Measurements from ENCODE around the gene RAB5A.
"Not testable (repeated sequence)": the region's sequence is repeated elsewhere in the genome, so short reads cannot be mapped to it uniquely, and the experiment has no call there.

RAB5A gene

DNA sequence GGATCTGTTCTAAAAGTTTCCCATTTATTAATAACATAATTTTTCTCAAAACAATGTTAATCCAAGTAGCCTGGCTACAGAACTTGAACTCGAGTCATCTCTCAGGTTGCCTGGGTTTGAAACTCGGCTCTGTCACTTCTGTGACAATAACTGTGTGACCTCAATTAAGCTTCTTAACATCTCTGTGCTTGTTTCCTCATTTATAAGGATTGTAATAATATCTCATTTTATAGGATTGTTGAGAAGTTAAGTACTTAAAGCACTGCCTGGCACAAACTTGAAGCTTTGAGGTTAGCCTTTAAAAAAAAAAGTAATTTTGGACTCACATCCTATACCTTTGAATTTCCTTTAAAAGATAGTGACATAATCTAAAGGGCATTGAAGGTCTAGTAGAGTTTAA lies 3.4 kb downstream of the RAB5A start:
- DNase-seq: no peak

DNA sequence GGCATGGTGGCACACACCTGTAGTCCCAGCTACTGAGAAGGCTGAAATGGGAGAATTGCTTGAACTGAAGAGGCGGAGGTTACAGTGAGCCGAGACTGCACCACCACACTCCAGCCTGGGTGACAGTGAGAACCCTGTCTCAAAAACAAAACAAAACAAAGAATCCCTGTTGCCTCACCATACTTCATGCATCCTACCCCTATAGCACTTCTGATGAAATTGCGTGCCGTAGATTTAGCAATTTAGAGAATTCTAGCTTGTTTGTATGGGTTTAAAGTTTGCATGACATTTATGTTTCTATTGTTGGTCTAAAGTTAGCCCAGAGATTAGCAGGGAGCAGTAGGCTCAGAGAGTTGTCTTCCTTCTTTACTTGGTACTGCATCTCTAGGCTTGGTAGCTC lies 7.8 kb downstream of the RAB5A start:
- no peak for DNase-seq

DNA sequence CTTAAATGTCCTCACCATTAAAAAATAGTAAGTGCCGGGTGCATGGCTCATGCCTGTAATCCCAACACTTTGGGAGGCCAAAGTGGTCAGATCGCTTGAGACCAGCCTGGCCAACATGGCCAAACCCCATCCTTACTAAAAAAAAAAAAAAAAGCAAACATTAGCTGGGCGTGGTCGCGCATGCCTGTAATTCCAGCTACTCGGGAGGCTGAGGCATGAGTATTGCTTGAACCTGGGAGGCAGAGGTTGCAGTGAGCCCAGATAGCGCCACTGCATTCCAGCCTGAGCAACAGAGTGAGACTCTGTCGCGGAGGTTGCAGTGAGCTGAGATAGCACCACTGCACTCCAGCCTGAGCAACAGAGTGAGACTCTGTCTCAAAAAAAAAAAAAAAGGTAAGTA lies 10.5 kb downstream of the RAB5A start:
- not testable (repeated sequence) for DNase-seq

DNA sequence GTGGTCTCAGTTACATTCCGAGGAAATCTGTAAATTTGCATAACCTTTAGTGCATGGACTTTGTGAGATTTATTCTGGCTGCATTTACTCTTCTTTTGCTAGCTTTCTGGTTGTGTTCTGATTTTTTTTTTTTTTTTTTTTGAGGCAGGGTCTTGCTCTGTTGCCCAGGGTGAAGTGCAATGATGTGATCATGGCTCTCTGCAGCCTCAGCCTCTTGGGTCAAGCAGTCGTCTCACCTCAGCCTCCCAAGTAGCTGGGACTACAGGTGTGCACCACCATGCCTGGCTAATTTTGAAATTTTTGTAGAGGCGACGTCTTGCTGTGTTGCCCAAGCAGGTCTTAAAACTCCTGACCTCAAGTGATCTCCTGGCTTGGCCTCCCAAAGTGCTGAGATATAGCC lies 12.6 kb downstream of the RAB5A start:
- DNase-seq: no peak

DNA sequence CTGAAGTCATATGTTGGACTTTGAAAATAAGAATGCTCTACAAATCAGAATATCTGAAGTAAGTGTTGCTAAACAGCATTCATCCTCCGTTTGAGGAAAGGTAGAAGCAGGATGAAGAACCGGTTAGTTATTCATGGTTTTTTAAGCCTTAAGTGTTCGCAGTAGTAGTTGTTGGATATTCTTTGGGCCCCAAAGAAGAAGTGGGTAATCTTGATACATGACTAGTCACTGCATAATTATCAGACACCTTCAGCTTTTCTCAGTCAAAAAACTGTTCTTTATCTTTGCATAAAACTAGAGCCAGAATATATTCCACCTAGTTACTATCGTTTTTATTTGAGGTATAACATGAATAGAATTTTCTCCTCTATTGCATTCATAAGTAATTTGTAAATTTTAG lies 13.8 kb downstream of the RAB5A start:
- DNase-seq: no peak

DNA sequence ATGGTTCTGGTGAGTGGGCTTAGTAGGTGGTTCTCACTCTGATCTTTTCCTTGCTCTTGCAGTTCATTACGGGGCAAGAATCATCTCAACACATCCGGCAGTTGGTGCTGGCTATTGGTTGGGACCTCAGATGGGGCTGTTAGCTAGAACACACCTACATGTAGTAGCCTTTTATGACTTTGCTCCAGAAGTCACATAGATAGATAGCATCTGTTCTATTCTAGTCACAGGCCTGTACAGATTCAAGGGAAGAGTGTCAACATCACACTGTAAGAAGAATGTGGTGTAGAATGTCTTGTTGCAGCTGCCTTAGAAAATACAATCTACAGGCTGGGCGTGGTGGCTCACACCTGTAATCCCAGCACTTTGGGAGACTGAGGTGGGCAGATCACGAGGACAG lies 15.1 kb downstream of the RAB5A start:
- no peak for DNase-seq

DNA sequence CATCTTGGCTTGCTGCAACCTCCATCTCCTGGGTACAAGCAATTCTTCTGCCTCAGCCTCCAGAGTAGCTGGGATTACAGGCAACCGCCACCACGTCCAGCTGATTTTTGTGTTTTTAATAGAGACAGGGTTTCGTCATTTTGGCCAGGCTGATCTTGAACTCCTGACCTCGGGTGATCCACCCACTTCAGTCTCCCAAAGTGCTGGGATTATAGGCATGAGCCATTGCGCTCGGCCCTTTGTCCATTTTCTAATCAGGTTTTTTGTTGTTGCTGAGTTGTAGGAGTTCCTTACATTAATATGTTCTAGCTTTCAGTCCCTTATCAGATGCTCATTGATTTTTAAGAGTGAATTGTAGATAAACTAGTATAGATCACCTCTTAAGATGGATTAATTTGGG lies 20.3 kb downstream of the RAB5A start:
- DNase-seq: no peak

DNA sequence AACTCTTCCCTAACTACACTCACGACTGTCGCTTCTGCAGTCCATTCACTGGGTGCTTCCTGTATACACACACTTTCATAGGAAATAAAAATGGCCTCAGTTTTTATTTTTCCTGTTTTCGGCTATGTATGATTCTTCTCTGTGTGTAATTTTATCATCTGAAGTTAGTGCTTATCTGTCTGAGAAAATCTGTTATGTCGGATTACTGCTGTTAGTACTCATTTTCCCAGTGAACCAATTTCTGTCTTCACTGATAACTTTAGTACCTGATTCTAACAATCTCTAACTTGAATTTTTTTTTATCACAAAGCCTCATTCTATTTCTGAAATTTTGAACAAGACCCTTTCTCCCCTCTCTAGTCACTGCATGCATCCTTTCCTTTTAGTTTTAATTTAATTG lies 20.9 kb downstream of the RAB5A start:
- DNase-seq: no peak

DNA sequence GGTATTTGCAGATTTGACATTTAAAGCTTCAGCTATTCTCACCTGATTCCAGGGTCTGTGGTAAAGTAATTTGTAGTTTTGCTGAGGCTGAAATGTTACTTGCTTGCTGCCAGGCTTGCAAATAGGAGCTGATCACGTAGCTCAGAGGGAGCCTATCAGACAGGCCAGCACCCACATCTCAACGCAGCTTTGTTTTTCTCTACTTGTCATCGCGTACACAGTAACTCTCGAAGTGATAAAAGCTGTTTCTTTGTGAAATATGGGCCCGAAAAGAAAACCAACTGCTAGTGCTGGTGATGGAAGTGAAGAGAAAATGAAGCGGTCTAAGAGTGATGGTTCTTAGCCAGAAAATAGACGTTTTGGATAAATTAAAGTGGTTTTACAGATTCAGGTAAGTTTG lies 23.4 kb downstream of the RAB5A start:
- no peak for DNase-seq

DNA sequence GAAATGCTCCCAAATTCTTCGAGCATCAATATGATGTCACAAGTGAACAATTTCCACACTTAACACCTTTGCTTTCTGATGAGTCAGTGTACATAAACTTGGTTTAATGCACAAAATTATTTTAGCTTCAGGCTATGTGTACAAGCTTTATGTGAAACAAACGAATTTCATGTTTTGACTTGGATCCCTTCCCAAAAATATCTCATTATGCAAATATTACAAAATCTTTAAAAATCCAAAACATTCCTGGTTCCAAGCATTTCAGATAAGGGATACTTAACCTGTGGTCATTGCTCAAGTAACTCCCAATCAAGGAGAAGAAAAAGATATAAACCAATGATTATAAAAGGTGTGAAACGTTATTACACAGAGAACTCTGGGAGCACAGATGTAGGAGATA lies 25.2 kb downstream of the RAB5A start:
- DNase-seq: no peak

DNA sequence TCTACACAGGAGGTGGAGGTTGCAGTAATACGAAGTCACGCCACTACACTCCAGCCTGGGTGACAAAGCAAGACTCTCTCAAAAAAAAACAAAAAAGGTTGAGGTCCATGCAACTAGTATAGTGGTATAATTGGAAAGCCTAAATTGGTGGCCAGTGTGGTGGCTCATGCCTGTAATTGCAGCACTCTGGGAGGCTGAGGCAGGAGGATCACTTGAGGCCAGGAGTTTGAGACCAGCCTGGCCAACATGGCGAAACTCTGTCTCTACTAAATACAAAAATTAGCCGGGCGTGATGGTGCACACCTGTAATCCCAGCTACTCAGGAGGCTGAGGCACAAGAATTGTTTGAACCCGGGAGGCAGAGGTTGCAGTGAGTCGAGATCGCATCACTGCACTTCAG lies 42.0 kb downstream of the RAB5A start:
- not testable (repeated sequence) for DNase-seq

DNA sequence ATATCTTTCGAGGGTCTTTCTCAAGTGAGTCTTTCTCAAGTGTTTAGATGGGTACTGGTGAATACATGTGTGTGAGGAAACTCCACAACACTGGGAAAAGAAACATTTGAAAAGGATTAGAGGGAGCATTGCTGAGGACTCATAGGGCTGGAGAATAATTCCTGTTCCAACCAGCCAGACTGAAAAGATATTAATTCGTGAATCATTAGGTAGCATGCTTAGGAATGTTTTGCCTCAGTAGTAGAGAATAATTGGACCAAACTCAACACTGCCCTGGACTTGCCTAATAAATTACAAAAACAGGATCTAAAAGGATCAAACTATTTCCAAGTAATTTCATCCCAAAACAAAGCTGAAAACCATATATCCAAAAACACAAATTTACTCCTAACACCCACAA lies 47.9 kb downstream of the RAB5A start:
- no peak for DNase-seq

DNA sequence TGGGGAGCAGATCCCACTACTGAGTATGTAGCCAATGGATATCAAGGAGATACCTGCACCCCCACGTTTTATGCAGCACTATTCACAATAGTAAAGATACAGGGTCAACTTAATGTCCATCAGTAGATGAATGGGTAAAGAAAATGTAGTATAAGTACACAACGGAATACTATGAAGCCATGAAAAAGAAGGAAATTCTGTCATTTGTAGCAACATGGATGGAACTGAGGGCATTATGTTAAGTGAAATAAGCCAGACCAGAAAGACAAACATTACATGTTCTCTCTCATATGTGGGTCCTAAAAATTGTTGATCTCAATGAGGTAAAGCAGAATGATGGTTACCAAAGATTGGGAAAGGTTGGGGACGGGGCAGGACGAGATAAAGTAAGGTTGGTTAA lies 50.6 kb downstream of the RAB5A start:
- no peak for DNase-seq

DNA sequence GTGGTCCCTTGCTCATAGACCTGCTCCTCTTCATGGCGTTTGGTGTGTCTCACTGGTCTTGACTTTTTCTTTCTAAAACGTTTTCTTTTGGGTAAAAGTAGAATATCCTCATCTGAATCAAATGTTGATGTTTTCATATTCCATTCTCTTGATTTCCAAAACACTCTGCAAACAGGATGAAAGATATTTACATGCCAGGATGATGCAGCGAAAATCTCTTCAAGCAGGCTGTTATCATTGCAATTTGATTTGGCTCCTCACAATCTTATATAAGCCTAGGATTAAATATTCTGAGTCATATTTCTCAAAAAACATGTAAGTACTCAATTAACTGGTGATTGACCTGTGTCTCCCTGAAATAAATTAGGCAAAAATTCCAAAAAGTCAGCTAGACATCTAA lies 55.0 kb downstream of the RAB5A start:
- no peak for DNase-seq

DNA sequence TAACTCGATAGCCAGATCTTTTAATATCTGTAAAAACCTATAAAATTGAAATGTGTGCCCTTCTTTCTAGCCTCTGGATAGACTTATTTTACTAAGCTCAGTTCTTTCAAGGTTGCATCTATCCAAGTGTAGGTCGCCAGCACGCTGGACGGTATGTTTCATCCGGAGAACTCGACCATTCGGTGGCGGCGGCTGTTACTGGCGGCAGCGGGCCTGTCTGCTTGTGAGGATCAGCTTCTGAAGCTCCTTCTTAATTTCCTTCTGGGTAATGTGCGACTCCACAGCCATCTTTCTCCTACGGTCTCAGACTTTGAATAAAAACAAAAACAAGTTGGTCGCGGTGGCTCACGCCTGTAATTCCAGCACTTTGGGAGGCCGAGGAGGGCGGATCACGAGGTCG lies 61.1 kb downstream of the RAB5A start:
- no peak for DNase-seq

DNA sequence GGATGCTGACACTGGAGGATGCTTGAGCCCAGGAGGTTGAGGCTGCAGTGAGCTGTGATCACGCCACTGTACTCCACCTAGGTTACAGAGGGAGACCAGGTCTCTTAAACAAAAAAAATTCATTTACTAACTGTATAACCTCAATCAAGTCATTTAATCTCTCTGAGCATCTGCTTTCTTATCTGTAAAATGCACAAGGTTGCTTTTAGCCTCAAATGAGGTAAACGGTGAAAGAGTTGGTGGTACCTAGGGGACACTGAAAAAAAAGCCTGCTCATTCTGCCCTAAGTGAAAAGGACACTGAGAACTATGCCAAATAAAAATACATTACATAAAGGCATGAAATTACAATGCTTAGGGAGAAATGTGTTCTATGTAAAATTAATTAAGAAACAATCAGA lies 61.7 kb downstream of the RAB5A start:
- no peak for DNase-seq

DNA sequence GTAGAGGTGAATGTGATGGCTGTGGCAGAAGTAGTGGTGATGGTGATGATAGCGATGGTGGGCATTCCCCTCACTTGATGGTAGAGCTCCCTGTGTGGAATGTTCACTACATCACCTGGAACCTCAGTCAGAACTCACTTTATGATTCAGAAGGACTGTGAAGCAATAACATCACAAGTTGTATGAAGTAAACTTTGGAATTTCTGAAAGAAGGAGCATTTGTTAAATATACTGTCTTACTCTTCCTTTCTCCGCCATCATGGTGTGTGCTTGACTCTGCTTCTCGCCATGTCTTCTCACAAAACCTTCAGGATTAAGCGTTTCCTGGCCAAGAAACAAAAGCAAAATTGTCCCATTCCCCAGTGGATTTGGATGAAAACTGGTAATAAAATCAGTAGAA lies 65.3 kb downstream of the RAB5A start, which contains the start of gene PP2D1:
TSS of gene PP2D1 (minus strand) at position 101 of the 400 bp plus-strand sequence. CDS start 192 bp downstream, outside the sequence.
- no peak for DNase-seq

DNA sequence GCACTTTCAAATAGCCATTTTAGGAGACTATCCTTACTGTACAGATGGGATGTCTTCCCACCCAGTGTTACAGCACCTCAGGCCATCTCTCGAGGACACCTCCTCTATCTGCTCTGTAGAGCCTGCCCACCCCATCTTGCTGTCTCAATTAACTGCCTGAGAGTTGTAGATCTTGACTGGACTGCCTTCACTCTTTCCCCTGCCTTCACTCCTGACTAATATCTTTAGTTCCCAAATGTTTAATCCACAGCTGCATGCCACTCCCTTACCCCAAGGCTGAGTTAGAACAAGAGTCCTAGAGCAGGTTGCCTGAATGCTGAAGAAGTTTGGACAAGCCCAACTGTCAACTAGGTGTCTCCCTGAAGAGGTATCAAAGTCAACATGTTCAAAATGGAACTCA lies 66.5 kb downstream of the RAB5A start:
- DNase-seq: no peak

DNA sequence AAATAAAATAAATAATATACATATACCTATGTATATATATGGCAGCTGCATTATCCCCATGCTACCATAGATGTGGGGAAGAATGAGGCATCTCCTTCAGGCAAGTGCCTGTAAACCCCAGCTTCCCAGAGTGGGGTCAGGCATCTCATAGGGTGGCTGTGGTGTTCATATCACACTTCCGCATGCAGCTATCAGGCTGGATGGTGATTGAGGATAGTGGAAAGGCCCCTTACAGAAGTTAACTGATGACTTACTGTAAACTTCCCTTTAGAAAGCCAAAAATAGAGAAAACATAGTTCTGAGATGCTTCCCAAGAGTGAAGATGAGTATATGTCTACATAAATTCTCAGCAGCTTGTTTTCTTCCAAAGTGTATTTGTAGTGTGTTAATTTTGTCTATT lies 68.6 kb downstream of the RAB5A start:
- DNase-seq: no peak

DNA sequence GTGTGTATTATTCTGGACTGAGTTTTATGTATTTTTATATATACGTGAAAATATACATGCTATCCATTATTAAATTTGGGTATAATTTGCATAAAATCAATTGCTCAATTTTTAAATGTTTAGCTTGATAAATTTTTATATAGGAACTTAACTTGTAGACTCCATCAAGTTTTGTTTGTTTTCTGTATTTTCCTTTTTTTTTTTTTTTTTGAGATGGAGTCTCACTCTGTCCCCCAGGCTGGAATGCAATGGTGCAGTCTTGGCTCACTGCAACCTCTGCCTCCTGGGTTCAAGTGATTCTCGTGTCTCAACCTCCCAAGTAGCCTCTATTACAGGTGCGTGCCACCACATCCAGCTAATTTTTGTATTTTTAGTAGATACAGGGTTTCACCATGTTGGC lies 69.2 kb downstream of the RAB5A start:
- not testable (repeated sequence) for DNase-seq

DNA sequence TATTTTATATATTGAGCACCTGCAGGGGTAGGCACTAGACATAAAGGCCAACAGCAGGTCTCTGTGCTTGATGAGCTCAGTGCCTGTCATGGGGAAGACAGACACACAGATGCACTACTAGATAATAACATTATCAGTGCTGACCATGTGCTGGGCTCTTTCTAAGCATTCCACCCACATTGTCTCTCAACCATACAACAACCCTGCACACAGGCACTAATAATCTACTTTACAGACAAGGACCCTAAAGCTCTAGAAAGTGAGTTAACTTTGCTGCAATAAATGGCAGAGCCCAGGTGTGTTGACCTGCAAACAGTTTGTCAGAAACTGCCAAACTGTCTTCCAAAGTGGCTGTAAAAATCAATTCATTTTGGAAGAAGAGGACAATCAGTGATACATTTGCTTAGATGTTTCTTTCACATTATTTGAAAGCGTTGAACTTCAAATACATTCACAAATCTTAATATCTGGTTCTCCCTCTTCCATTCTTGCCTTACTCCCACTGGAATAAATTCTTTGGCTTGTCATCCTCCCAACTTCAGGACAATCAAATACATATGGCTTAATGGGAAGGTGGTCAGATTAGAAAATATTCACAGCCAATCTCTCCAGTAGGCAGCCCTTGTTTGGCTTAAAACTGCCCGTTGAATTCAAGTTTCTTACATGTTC lies 76.2 kb downstream of the RAB5A start:
- DNase-seq: no peak

DNA sequence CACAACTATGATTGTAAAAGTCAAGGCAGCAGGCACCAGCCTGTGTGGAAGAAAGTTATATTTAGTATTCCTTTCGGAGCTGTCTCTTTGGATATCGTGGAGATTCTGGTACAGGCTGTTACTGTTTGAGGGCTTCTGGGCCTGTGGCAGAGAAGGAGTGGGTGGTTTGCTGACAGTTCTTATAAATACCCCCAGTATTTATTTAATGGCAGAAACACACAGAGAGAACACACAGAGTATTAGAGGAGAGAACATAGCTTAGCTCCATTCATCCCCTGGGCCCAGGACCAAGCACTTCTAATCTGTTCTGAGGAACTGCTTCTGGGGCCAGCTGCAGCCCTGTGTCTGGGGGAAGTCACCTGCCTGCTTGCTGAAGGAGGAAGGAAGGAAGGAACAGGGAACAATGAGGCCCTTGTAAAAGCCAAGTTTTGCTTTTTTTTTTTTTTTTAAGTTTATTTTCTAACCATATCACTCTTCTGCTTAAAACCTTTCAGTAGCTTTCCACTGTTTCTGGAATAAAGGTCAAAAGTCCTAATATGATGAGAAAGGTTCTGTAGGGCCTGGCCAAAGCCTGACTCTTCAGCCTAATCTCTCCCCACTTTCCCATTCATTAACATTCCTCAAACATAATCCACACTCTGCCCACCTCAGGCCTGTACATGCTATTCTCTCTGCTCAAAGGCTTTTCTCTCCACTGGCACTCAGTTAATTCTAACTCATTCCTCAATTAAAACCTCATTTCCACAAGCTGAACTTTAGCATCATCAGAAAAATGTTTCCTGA lies 76.9 kb downstream of the RAB5A start:
- no peak for DNase-seq

DNA sequence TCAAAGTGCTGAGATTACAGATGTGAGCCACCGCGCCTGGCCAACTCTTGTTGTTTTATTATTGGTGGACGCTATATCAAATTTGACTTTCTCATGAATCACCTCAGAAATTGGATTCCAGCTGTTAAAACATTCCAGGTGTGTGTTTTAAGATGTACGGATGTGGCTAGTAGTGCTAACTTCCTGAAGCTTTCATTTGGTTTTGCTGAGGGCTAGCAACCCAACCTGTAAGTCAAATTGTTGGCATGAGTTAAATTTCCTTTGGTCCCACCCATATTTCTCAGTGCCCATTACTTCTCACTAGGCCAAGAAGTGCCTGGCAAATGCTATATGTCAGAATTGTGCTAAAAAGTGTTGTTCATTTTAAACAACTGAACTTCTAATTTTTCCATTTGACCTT lies 80.2 kb downstream of the RAB5A start:
- no peak for DNase-seq

DNA sequence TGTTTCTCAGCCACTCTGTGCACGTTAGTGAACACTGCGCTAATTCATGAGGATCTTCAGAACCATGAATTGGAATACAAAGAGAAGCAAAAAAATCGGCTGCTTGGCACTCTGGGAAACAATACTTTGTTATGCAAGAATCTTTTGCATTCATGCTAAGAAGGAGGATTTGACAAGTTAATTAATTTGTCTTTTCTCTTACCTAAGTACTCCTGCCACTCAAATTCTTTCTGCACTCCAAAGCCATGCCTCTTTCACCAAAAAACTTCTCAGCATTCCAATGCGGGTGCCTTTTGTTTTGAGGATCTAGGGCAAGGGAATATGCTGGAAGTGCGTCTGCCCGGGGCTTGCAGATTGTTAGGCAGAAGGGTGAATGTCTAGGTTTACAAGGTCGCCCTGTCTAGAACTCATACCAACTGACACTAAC lies 82.0 kb downstream of the RAB5A start:
- no peak for DNase-seq

DNA sequence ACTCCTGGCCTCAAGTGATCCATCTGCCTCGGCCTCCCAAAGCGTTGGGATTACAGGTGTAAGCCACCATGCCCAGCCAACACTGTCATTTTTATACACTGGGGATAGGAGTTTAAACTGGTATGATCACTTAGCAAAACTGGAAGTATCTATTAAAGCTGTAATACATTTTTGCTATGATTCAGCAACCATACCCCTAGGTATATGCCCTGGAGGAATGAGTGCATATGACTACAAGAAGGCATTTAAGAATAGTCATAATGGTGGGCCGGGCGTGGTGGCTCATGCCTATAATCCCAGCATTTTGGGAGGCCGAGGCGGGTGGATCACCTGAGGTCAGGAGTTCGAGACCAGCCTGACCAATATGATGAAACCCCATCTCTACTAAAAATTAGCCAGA lies 85.0 kb downstream of the RAB5A start:
- not testable (repeated sequence) for DNase-seq

Measured in activated CD4-positive, alpha-beta T cell treated with anti-CD3 and anti-CD28 coated beads for 48 hours (primary cell).